AG08396 (cell line): ENCODE data around the gene RPL27A.

Source experiments
- DNase-seq: peaks from one replicate; pipeline ENCODE4 v3.0.0; 2012; ENCODE audit warnings: low spot score, mixed read lengths

The RPL27A gene

DNA sequence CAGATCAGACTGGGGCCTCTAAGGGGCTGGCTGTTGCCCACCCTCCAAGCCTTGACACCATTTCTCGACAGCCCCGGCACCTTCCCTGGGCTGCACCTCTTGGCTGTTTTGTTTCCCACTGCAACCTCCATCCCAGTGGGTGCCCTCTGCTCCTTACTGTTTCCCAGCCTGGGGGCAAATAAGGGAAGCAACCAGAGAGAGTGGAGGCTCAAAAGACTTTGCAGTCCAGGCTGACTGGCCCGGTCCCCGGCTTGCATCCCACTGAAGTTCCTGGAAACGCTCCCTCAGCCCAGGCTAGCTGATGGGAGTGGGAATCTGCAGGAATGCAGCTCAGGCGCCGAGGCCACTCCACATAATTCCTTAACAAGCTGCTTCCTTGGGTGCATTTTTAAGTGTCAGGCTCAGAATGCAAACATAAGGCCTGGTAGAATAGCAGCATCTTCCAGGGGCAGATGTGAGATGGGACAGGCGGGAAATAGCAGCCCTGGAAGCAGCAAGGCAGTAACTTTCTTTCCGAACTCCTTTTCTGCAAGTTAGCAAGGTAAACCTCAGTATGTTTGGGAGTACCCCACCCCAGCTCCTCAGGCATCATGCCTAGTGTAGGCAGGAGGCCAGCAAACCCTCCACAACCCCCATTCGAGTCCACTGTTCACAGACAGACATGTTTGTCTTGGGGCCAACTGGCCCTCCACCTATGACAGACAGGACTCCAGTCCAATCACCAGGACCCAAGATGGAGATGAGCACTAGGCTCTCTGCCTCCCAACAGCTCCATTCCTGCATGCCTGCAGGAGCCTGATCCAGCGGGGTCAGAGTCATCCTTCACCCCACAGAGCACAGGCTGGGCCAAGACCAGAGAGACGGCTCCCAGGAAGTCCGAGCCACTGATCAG lies 39.3 kb downstream of the RPL27A start:
- DNase-seq, result peak; percentile 74

DNA sequence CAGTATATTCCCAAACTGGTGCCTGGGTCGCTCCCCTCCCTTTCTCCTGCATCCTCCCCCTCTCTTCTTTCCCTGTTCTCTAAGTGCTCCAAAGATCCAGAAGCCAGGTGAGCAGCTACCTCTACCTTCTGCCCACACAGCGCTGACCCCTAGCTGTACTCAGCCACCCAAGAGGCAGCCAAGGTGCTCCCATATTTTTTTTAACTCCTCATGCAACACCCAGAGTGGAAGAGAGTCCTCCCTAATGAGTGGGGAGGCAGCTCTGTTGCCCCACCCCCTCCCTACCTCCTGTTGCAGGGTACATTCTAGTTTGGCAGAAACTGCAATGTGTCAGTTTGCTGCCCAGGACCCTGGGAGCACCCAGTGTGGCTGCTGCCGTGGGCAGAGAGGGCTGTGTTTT lies 40.2 kb downstream of the RPL27A start:
- no peak for DNase-seq

DNA sequence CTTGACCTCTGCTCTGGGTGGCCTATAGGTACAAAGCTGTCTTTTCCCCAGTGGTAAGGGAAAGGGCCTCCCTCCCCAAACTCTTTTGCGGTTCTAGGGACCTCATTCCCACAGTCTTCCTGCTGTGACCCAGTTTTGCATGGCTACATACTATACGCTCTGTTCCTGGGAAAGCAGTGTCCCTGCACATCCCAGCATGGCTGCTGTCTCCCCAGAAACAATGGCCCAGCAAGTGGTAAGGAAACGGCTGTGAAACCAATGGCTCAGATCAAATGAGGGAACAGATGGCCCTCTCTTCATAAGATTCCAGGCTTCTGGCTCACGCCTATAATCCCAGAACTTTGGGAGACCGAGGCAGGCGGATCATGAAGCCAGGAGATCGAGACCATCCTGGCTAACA lies 41.1 kb downstream of the RPL27A start:
- DNase-seq, result no peak

DNA sequence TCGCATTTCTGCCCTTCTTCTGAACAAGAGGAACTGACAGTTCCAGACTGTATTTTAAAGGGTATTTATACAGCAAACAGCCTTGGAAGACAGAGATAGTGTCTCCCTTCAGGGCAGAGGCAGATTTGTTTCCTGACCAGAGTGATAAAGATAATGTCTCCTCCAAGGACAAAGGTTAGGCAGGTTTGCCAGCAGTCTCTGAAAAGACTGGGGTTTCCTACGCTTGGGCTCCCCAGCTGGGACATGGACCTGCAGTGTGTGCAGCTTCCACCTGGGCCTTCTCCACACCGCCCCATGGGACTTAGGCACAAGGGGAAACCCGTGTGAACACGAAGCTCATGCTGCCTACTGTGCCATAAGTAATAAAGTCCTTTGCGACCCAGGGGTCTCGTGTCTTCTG lies 42.1 kb downstream of the RPL27A start:
- DNase-seq, result no peak

DNA sequence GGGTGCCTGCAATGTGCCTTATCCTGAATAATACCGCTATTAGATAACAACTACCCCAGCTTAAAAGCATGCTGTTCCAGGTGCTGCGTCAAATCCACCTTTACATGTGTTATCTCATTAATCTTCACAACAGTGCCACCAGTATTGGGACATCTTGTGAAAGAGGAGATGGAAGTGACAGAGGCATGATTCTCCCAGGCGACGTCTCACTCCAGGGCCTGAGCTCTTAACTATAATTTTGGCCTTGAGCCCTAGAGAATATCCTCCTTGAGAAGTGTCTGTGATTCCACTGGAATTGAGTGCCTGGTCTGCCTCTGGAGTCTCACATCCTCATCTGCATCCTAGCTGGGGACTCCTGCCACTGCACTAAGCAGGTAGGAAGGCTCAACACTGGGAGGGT lies 43.8 kb downstream of the RPL27A start:
- DNase-seq, result no peak

DNA sequence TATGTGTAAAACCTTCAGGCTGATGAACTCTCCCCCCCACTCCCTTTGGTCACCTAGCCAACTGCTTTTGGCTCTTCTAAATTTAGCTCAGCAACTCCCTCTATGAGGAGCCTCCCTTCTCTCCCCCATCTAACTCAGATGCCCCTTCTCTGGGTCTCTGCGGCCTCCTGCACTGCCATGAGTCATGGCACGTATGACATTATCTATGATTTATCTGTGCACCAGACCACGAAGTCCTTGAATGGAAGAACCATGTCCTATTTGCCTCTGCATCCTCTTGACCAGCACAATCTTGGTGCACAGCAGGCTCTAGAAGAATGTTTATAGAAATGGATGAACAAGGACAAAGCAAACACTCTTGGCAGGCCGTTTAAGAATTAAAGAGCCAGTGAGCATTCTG lies 46.0 kb downstream of the RPL27A start:
- DNase-seq, result peak; percentile 43

DNA sequence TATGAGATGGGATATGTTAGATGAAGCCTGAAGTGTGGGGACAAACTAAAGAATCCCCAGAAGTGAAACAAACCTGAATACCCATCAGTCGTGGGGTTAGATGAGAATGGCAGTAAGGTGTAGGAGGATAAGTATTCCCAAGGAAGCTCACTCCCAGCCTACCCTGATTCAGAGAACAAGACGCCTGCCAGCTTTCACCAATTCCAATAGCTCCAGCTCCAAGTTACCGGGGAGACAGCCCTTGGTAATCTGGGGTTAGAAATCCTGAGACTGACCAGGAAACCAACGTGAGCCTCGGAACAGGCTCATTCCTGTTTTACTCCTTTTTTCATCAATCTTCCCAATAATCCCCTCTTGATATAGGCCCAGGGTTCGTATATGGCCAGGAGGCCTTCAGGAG lies 46.5 kb downstream of the RPL27A start:
- DNase-seq, result no peak

DNA sequence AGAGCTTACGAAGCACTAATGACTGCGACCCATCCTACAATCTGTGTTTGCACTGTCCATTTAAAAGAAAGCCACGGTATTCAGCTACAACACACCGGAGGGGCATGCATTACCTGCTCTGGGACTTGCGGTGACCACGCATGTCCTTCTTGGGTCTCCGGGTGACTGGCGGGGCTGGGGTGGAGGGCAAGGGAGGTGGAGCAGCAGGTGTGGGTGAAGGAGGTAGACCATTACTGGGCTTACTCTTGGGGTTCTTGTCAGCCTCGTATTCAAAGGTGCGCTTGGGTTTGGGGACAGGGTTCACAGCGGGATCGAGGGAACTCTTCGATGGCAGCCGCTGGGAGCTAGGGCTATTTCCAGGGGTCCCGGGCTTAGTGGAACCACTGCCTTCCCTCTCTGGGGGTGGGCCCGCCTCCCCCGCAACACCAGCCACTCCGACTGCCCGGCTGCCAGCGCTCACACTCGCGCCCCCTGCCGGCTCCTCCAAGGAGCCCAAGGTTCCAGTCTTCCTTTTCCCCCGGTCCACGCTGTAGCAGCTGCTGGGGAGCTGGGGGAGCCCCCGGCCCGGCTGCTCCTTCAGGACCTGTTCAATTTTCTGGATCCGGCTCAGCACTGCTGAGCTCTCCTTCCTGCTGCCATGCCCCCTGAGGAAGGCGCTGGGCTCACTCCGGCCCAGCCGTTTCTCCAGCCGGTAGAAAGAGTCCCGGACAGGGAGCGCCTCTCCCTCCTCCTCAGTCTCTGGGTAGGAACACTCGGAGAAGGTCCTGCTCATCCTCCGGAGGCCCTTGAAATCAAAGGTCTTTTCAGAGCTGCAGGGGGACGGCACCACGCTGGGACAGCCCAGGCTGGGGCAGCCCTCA lies 47.5 kb downstream of the RPL27A start:
- no peak for DNase-seq

DNA sequence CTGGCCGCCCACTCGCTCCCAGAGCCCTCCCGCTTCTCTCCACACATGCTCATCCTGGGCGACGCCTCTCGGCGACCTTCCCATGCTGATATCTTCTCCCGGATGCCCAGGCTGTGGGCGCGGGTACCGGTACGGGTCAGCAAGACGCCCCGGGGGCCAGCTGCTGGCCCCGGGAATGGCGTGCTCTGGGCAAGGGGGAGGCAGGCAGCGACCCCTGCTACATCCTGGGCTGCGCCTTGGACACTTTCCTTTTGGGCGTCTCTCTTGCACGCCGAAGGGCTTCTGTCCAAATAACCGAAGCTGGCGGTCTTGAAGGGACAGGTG lies 48.1 kb downstream of the RPL27A start:
- no peak for DNase-seq

DNA sequence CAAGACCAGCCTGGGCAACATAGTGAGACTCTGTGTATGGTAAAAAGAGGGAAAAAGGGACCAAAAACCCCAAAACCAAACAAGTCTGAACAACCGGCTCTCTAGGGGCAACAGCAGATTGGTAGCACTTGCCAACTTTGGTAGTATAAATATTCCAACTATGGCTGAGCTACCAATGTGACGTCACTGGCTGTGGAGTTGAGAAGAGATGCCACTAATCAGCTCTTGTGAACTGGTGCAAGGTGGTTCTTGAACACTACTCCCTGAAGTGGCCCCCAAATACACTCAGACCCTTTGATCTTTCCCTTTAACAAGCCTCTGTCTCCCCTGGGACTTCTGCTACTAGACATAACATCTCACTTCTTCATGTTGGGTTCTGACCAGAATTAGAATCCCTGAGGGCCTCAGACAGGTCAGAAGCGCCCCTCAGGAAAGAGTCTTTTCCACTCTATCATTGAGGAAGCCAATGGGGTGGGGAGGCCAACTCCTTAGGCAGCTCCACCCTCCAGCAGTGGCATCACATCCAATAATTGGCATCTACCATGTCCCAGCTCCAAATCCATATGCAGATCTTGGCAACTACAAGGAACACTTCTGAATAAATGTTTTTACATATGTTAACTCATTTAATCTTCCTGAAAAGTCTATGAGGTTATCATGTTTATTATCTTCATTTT lies 49.2 kb downstream of the RPL27A start:
- no peak for DNase-seq

DNA sequence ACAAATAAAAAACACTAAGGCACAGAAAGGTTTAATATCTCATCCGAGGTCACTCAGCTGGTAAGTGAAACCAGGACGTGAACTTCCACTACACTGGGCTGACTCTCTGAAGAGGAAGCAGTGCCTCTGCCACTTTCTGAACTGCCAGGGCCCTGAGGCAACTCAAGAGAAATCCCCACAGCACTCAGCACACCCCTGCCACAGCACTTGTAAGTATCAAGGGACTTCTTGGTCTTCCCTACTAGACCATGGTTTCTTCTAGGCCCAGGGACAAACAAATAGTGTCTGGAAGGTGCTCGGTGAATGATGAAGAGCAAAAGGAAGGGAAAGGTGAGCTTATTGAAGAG lies 49.7 kb downstream of the RPL27A start:
- no peak for DNase-seq

DNA sequence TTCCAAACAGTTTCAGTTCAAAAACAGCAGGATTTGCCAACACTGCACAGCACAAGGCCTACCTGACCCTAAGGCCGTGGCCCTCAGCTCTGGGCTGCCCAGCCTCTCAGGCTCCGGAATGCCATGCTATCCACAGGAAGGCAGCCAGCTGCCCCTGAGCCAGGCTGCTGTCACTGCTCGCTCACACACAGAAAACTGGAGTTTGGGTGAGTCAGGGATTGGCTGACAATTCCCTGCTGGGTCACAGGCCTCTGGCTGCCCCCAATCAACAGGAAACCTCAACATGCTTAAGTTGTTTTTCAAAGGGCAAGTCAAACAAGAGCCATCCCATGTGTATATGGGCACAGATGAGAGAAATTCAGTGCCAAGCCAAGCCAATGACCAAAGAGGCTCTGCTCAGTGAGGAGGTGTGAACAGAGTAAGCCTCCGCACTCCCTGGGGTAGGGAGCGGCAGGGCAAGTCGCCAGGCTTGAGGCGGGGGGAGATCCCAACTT lies 50.2 kb downstream of the RPL27A start:
- DNase-seq, result peak; percentile 87

DNA sequence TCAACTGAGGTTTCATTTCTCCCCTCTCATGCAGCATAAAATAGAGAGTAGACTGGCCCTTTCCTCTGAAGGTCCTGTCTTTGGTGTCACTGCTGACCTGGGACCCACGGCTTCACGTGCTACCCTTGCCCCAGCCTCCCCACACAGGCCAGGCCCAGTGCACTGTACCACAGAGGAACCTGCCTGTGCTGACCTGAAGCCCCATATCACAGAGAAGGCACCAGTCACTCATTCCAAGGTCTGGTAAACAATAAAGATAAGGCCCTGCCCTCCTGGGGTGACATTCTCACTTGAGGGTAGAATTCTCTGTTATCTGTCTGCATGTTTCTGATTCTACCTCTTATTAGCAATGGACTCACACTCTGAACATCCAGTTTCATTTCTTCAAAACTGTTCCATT lies 51.3 kb downstream of the RPL27A start:
- DNase-seq, result no peak

DNA sequence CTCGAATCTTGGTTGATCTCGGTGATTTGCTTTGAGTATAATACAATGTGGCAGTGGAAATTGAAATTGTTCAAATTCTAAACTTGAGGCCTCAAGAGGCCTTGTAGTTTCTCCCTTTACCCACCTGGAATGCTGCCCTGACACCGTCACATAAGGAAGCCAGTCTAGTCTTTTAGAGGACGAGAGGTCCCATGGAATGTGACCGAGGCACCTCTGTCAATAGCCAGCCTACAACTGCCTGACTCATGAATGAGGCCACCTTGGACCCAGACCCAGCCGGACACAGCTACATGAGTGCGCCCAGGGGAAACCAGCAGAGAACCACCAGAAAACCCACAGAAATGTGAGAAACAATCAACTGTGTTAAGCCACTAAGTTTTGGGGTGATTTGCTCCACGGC lies 52.5 kb downstream of the RPL27A start:
- no peak for DNase-seq

DNA sequence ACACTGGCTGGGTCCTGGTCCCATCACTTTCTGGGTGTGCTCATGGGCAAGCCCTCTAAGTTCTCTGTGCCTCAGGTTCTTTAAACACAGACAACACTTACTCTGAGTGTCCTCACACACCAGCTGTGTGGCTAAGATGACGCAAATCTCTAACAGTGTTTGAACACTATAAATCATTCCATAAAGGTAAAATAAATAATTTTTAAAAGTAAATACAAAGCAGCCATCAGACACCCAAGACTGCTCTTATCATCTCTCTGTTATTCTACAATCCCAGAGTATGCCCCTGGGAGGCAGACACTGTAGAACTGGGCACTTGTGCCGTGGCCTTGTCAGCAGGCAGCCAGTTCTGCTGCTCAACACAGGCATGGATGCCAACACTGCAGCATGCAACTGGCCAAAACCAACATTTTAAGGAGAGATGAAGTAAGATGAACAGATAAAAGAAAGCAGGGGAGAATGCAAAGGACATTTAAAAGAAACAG lies 56.8 kb downstream of the RPL27A start:
- DNase-seq, result no peak
